Stimulated activated naive CD8-positive, alpha-beta T cell treated with anti-CD3 and anti-CD28 coated beads, Interleukin-15, amount 100 ng/mL, for 72 hours (primary cell): Measurements from ENCODE around the gene PCDHA6.
"Not testable (repeated sequence)": the region's sequence is repeated elsewhere in the genome, so short reads cannot be mapped to it uniquely, and the experiment has no call there.

Experiments
- ATAC-seq: fragments of 150-1000 bp; cut with Tn5 transposase; 2 replicates; pipeline ENCODE4 v1.10.0; 2021; ENCODE audit warnings: mild to moderate bottlenecking, moderate library complexity
- DNase-seq, 2 donors: peaks; one replicate each; pipeline ENCODE4 v3.0.0; 2021 to 2022
- H3K27ac Mint-ChIP-seq, 2 donors: one replicate each; pipeline ENCODE4 v1.8.0; 2022; ENCODE audit warnings: mild to moderate bottlenecking in 2 of 2, mixed read lengths in 2 of 2, moderate library complexity in 2 of 2
- H3K27me3 Mint-ChIP-seq: one replicate; pipeline ENCODE4 v1.8.0; 2022; ENCODE audit warnings: mixed read lengths
- H3K4me1 Mint-ChIP-seq: one replicate; pipeline ENCODE4 v1.8.0; 2022; ENCODE audit warnings: mild to moderate bottlenecking, mixed read lengths
- H3K4me3 Mint-ChIP-seq, 2 donors: one replicate each; pipeline ENCODE4 v1.8.0; 2022; ENCODE audit warnings: mild to moderate bottlenecking in 2 of 2, mixed read lengths in 2 of 2, moderate library complexity in 1 of 2
- H3K9me3 Mint-ChIP-seq, 2 donors: one replicate each; pipeline ENCODE4 v1.8.0; 2022; ENCODE audit warnings: mixed read lengths in 2 of 2

PCDHA6 gene

GRCh38 chr5:140806834-140807775 is 20.7 kb upstream of the PCDHA6 start, which contains the start of gene PCDHA4:
Gene PCDHA4 (plus strand): TSS chr5:140807068.
- DNase-seq, result no peak
- no peaks in the 10 kb centered on the region for H3K4me1 Mint-ChIP-seq
- ATAC-seq, result no peak
- H3K27ac Mint-ChIP-seq, result no peak within 1 kb of the TSS
- no peak within 1 kb of the TSS for H3K4me3 Mint-ChIP-seq
- H3K9me3 Mint-ChIP-seq, result peaks cover 9 to 48% of the 10 kb centered on the region in 2 donors
- H3K27me3 Mint-ChIP-seq, result peaks cover 9% of the 10 kb centered on the region

- not testable (repeated sequence) for H3K27ac Mint-ChIP-seq
- H3K9me3 Mint-ChIP-seq, result peaks cover 14 to 48% of the 10 kb centered on the region in 2 donors
Measured at GRCh38 chr5:140808241-140808888, 19.4 kb upstream of the PCDHA6 start.

GRCh38 chr5:140808889-140809291 is 18.9 kb upstream of the PCDHA6 start:
- H3K27me3 Mint-ChIP-seq, result peaks cover 9% of the 10 kb centered on the region
- no peak overlapping the region for H3K4me3 Mint-ChIP-seq
- no peak for ATAC-seq
- no peak for DNase-seq
- no peaks in the 10 kb centered on the region for H3K4me1 Mint-ChIP-seq
- H3K9me3 Mint-ChIP-seq, result peaks cover 15 to 45% of the 10 kb centered on the region in 2 donors
- H3K27ac Mint-ChIP-seq, result no peak overlapping the region

More at GRCh38 chr5:140808241-140808888, 19.4 kb upstream of the PCDHA6 start:
- not testable (repeated sequence) for H3K27me3 Mint-ChIP-seq, DNase-seq, H3K4me3 Mint-ChIP-seq, ATAC-seq, H3K4me1 Mint-ChIP-seq

- Mint-ChIP-seq H3K4me1 (no peaks in the 10 kb centered on the region), H3K27ac (no peak within 1 kb of the TSS), H3K9me3 (peaks cover 0 to 7% of the 10 kb centered on the region in 2 donors), H3K4me3 (no peak within 1 kb of the TSS), H3K27me3 (peaks cover 6% of the 10 kb centered on the region)
- ATAC-seq, result no peak
- no peak for DNase-seq
Measured at GRCh38 chr5:140821375-140822280, 6.1 kb upstream of the PCDHA6 start, which contains the start of gene PCDHA5. Gene PCDHA5 (plus strand): TSS chr5:140821613.

GRCh38 chr5:140822281-140822629 is 5.5 kb upstream of the PCDHA6 start:
- no peak overlapping the region for H3K4me3 Mint-ChIP-seq
- no peak overlapping the region for H3K27ac Mint-ChIP-seq
- H3K4me1 Mint-ChIP-seq, result no peaks in the 10 kb centered on the region
- ATAC-seq, result no peak
- H3K27me3 Mint-ChIP-seq, result peaks cover 7% of the 10 kb centered on the region
- H3K9me3 Mint-ChIP-seq, result peaks cover 0 to 10% of the 10 kb centered on the region in 2 donors
- DNase-seq, result no peak

- H3K27ac Mint-ChIP-seq, H3K4me3 Mint-ChIP-seq, H3K4me1 Mint-ChIP-seq, H3K9me3 Mint-ChIP-seq, ATAC-seq, DNase-seq: not testable (repeated sequence)
- H3K27me3 Mint-ChIP-seq, result peaks cover 12% of the 10 kb centered on the region
Measured at GRCh38 chr5:140822969-140823368, 4.8 kb upstream of the PCDHA6 start.

- Mint-ChIP-seq H3K4me3 (no peak overlapping the region), H3K27ac (no peak overlapping the region), H3K9me3 (peaks cover 8 to 10% of the 10 kb centered on the region in 2 donors), H3K27me3 (peaks cover 18% of the 10 kb centered on the region), H3K4me1 (no peaks in the 10 kb centered on the region)
- DNase-seq (no peak), ATAC-seq (no peak)
Measured at GRCh38 chr5:140823475-140823874, 4.3 kb upstream of the PCDHA6 start.

GRCh38 chr5:140828362-140828737 is 590 bp downstream of the PCDHA6 start:
- H3K9me3 Mint-ChIP-seq, result peaks cover 13 to 29% of the 10 kb centered on the region in 2 donors
- ATAC-seq (no peak), DNase-seq (no peak)
- peaks cover 33% of the 10 kb centered on the region for H3K27me3 Mint-ChIP-seq
- no peaks in the 10 kb centered on the region for H3K4me1 Mint-ChIP-seq
- H3K4me3 Mint-ChIP-seq, result no peak overlapping the region
- H3K27ac Mint-ChIP-seq, result peak overlapping the region in 1 of 2 donors; percentile 54

GRCh38 chr5:140829511-140830501 is 2.0 kb downstream of the PCDHA6 start:
- H3K4me3 Mint-ChIP-seq, H3K4me1 Mint-ChIP-seq, DNase-seq, ATAC-seq, H3K27ac Mint-ChIP-seq: not testable (repeated sequence)
- Mint-ChIP-seq H3K9me3 (peaks cover 13 to 36% of the 10 kb centered on the region in 2 donors), H3K27me3 (peaks cover 43% of the 10 kb centered on the region)

- no peaks in the 10 kb centered on the region for H3K4me1 Mint-ChIP-seq
- no peak within 1 kb of the TSS for H3K4me3 Mint-ChIP-seq
- DNase-seq (no peak), ATAC-seq (no peak)
- peaks cover 9 to 34% of the 10 kb centered on the region in 2 donors for H3K9me3 Mint-ChIP-seq
- no peak within 1 kb of the TSS for H3K27ac Mint-ChIP-seq
- peaks cover 28% of the 10 kb centered on the region for H3K27me3 Mint-ChIP-seq
Measured at GRCh38 chr5:140833993-140834392, 6.2 kb downstream of the PCDHA6 start, which contains the start of gene PCDHA7. Gene PCDHA7 (plus strand): TSS chr5:140834269. CDS start chr5:140834384, 115 bp downstream.

GRCh38 chr5:140834439-140835008 is 6.8 kb downstream of the PCDHA6 start:
- DNase-seq, H3K4me1 Mint-ChIP-seq, ATAC-seq, H3K27ac Mint-ChIP-seq, H3K4me3 Mint-ChIP-seq: not testable (repeated sequence)
- peaks cover 27% of the 10 kb centered on the region for H3K27me3 Mint-ChIP-seq
- H3K9me3 Mint-ChIP-seq, result peaks cover 9 to 28% of the 10 kb centered on the region in 2 donors

- Mint-ChIP-seq H3K27ac (no peak overlapping the region), H3K9me3 (peaks cover 18 to 36% of the 10 kb centered on the region in 2 donors), H3K27me3 (peaks cover 37% of the 10 kb centered on the region), H3K4me3 (no peak overlapping the region), H3K4me1 (no peaks in the 10 kb centered on the region)
- ATAC-seq, result no peak
- DNase-seq, result no peak
Measured at GRCh38 chr5:140835622-140836510, 8.1 kb downstream of the PCDHA6 start.
